Dermis microvascular lymphatic vessel endothelial cell (primary cell): ENCODE measurements around the gene RPGR. TPM values are rescaled to one million over a fixed set of nuclear protein-coding genes. Genes with fewer than 3 reads are reported as not detected.

ENCODE experiments used
- DNase-seq, 2 donors: peaks; one replicate each; pipeline versions ENCODE4 v3.0.0 to v3.0.0-alpha.2; 2010; ENCODE audit warnings: low read depth in 2 of 2
- total RNA-seq: library from RNA; depleted of rRNA; stranded (reverse); fragments of >200 nt; gene quantifications from 2 replicates; pipeline ENCODE4 v1.2.1, GENCODE V29; 2014

The RPGR gene
- total RNA-seq, 1 donor from 2014 or later = 28.5 TPM

- no peak for DNase-seq
These were observed 6.5 kb downstream of the RPGR start for GRCh38 chrX:38320819-38321218.

- DNase-seq = no peak
These were observed 8.7 kb downstream of the RPGR start for GRCh38 chrX:38318606-38319005.

GRCh38 chrX:38318196-38318595 is 9.1 kb downstream of the RPGR start:
- no peak for DNase-seq

- DNase-seq = no peak
These were observed 12.1 kb downstream of the RPGR start for GRCh38 chrX:38315186-38315585.

GRCh38 chrX:38313190-38313589 is 14.1 kb downstream of the RPGR start:
- no peak for DNase-seq

GRCh38 chrX:38312436-38312835 is 14.9 kb downstream of the RPGR start:
- DNase-seq = peak; percentile 53 to 79

GRCh38 chrX:38311743-38312142 is 15.6 kb downstream of the RPGR start:
- DNase-seq = peak in 1 of 2 donors; percentile 28

GRCh38 chrX:38305971-38306370 is 21.3 kb downstream of the RPGR start:
- DNase-seq = peak; percentile 90 to 93

- peak; percentile 51 to 69 for DNase-seq
These were observed 23.3 kb downstream of the RPGR start for GRCh38 chrX:38304010-38304409.

- DNase-seq = no peak
These were observed 33.6 kb downstream of the RPGR start for GRCh38 chrX:38293741-38294140.

- no peak for DNase-seq
These were observed 39.6 kb downstream of the RPGR start for GRCh38 chrX:38287674-38288073.

GRCh38 chrX:38285649-38286048 is 41.7 kb downstream of the RPGR start:
- no peak for DNase-seq

- peak in 1 of 2 donors; percentile 18 for DNase-seq
These were observed 45.3 kb downstream of the RPGR start for GRCh38 chrX:38282049-38282448.

- no peak for DNase-seq
These were observed 48.1 kb downstream of the RPGR start for GRCh38 chrX:38279188-38279587.

GRCh38 chrX:38278682-38279081 is 48.6 kb downstream of the RPGR start:
- DNase-seq = no peak

GRCh38 chrX:38277802-38278201 is 49.5 kb downstream of the RPGR start:
- DNase-seq = no peak

- DNase-seq = no peak
These were observed 50.2 kb downstream of the RPGR start for GRCh38 chrX:38277136-38277535.

GRCh38 chrX:38276089-38276488 is 51.2 kb downstream of the RPGR start:
- DNase-seq = no peak

GRCh38 chrX:38275615-38276014 is 51.7 kb downstream of the RPGR start:
- DNase-seq = peak in 1 of 2 donors; percentile 36

GRCh38 chrX:38273453-38273852 is 53.9 kb downstream of the RPGR start:
- no peak for DNase-seq

- no peak for DNase-seq
These were observed 56.1 kb downstream of the RPGR start for GRCh38 chrX:38271154-38271716.

- DNase-seq = no peak
These were observed 59.3 kb downstream of the RPGR start for GRCh38 chrX:38268011-38268410.

GRCh38 chrX:38262715-38263620 is 64.3 kb downstream of the RPGR start:
- DNase-seq = peak in 1 of 2 donors; percentile 34
